Natural killer cell (primary cell): ENCODE data around the gene SLC25A43. TPM values are rescaled to one million over a fixed set of nuclear protein-coding genes. Genes with fewer than 3 reads are reported as not detected.
"Not testable (repeated sequence)": the region's sequence is repeated elsewhere in the genome, so short reads cannot be mapped to it uniquely, and the experiment has no call there.

Experiments used
- ATAC-seq, 3 donors: fragments of 150-1000 bp in 2 of 3; fragments of 200-7000 bp in 1 of 3; cut with Tn5 transposase; 1 replicate in 1 of 3; 2 replicates in 2 of 3; pipeline ENCODE4 v1.10.0; 2021; ENCODE audit warnings: mild to moderate bottlenecking in 2 of 3, moderate library complexity in 2 of 3
- DNase-seq, 2 donors: peaks; one replicate each; pipeline versions ENCODE4 v3.0.0 to v3.0.0-alpha.2; 2013 to 2021; ENCODE audit warnings: mixed read lengths in 1 of 2
- H3K27ac ChIP-seq: one replicate; pipeline ENCODE4 v1.5.1; 2013; ENCODE audit warnings: mild to moderate bottlenecking, low read length
- H3K27me3 ChIP-seq: one replicate; pipeline ENCODE4 v1.6.1; 2013; ENCODE audit warnings: low read length; ENCODE audit not compliant: control insufficient read depth, insufficient read depth
- H3K36me3 ChIP-seq: one replicate; pipeline ENCODE4 v1.6.1; 2013; ENCODE audit warnings: low read length; ENCODE audit not compliant: control insufficient read depth, insufficient read depth
- H3K4me1 ChIP-seq: one replicate; pipeline ENCODE4 v1.6.1; 2013; ENCODE audit warnings: low read length; ENCODE audit not compliant: control insufficient read depth, insufficient read depth
- H3K4me3 ChIP-seq: one replicate; pipeline ENCODE4 v1.5.1; 2013; ENCODE audit warnings: low read length
- H3K9me3 ChIP-seq: one replicate; pipeline ENCODE4 v1.6.1; 2013; ENCODE audit warnings: low read length; ENCODE audit not compliant: control insufficient read depth, insufficient read depth
- H3K27ac Mint-ChIP-seq, 2 donors: one replicate each; pipeline ENCODE4 v1.8.0; 2022; ENCODE audit warnings: mild to moderate bottlenecking in 2 of 2, mixed read lengths in 2 of 2, moderate library complexity in 1 of 2
- H3K27me3 Mint-ChIP-seq, 2 donors: one replicate each; pipeline ENCODE4 v1.8.0; 2022; ENCODE audit warnings: low read depth in 2 of 2, mixed read lengths in 2 of 2
- H3K36me3 Mint-ChIP-seq: one replicate; pipeline ENCODE4 v1.8.0; 2022; ENCODE audit warnings: mixed read lengths
- H3K4me1 Mint-ChIP-seq, 2 donors: one replicate each; pipeline ENCODE4 v1.8.0; 2022; ENCODE audit warnings: mixed read lengths in 2 of 2
- H3K4me3 Mint-ChIP-seq: one replicate; pipeline ENCODE4 v1.8.0; 2022; ENCODE audit warnings: mild to moderate bottlenecking, moderate library complexity, mixed read lengths
- H3K9me3 Mint-ChIP-seq, 2 donors: one replicate each; pipeline ENCODE4 v1.8.0; 2022; ENCODE audit warnings: mixed read lengths in 2 of 2
- WGBS: methylation state at CpG from one replicate; pipeline ENCODE4 v1.1.7; 2013; ENCODE audit warnings: missing lambda C conversion rate; ENCODE audit not compliant: insufficient coverage; 5-methylcytosine and 5-hydroxymethylcytosine counted together
- intact Hi-C: fragments of 100-400 bp; cut with micrococcal nuclease; formaldehyde crosslinking; loops from one replicate; pipeline ENCODE4 v1.14.2; 2022
- total RNA-seq, 4 donors: library from RNA; stranded (reverse); fragments of 120-200 nt in 1 of 4; gene quantifications; one replicate each; pipeline versions ENCODE4 v1.2.3 to v1.2.4, GENCODE V29; 2013 to 2022
- TF ChIP-seq, protein P1 (sequence below): fragments of 200-600 bp; IDR thresholded peaks from one replicate; pipeline ENCODE4 v1.8.0; 2022; ENCODE audit warnings: antibody characterized with exemption

Gene SLC25A43
- total RNA-seq, 3 donors from 2014 or later (not counting 1 experiment from before 2014, with no cell fraction given), result 5.4 to 7.3 (median 6.4) TPM

GRCh38 chrX:119376312-119376711 lies 22.8 kb upstream of the SLC25A43 start:
- 94% methylated on average over 4 of the region's 5 CpGs for WGBS
- H3K9me3 Mint-ChIP-seq, result no peaks in the 10 kb centered on the region
- DNase-seq (no peak), ATAC-seq (no peak)
- intact Hi-C loops, result no loop called here
- Histone ChIP-seq H3K27me3 (no peaks in the 10 kb centered on the region), H3K36me3 (no peaks in the 10 kb centered on the region), H3K4me1 (no peaks in the 10 kb centered on the region), H3K9me3 (no peaks in the 10 kb centered on the region), H3K27ac (no peak overlapping the region), H3K4me3 (no peak overlapping the region)
- peaks cover 0 to 9% of the 10 kb centered on the region in 2 donors for H3K27me3 Mint-ChIP-seq
- TF ChIP-seq, protein P1, sequence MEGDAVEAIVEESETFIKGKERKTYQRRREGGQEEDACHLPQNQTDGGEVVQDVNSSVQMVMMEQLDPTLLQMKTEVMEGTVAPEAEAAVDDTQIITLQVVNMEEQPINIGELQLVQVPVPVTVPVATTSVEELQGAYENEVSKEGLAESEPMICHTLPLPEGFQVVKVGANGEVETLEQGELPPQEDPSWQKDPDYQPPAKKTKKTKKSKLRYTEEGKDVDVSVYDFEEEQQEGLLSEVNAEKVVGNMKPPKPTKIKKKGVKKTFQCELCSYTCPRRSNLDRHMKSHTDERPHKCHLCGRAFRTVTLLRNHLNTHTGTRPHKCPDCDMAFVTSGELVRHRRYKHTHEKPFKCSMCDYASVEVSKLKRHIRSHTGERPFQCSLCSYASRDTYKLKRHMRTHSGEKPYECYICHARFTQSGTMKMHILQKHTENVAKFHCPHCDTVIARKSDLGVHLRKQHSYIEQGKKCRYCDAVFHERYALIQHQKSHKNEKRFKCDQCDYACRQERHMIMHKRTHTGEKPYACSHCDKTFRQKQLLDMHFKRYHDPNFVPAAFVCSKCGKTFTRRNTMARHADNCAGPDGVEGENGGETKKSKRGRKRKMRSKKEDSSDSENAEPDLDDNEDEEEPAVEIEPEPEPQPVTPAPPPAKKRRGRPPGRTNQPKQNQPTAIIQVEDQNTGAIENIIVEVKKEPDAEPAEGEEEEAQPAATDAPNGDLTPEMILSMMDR, result no peak
- no peaks in the 10 kb centered on the region for H3K36me3 Mint-ChIP-seq
- H3K27ac Mint-ChIP-seq, result no peak overlapping the region
- H3K4me3 Mint-ChIP-seq, result no peak overlapping the region
- H3K4me1 Mint-ChIP-seq, result no peaks in the 10 kb centered on the region

GRCh38 chrX:119381349-119381944 lies 17.7 kb upstream of the SLC25A43 start:
- Histone ChIP-seq H3K4me3 (no peak overlapping the region), H3K9me3 (no peaks in the 10 kb centered on the region), H3K27me3 (no peaks in the 10 kb centered on the region), H3K36me3 (no peaks in the 10 kb centered on the region), H3K4me1 (no peaks in the 10 kb centered on the region), H3K27ac (no peak overlapping the region)
- Mint-ChIP-seq H3K4me1 (no peaks in the 10 kb centered on the region), H3K9me3 (no peaks in the 10 kb centered on the region), H3K27me3 (peaks cover 0 to 2% of the 10 kb centered on the region in 2 donors), H3K27ac (no peak overlapping the region), H3K36me3 (no peaks in the 10 kb centered on the region), H3K4me3 (no peak overlapping the region)
- TF ChIP-seq, protein P1, result no peak
- intact Hi-C loops, result no loop called here
- no peak for ATAC-seq
- WGBS, result 60% methylated on average over 1 of the region's 1 CpG
- no peak for DNase-seq

GRCh38 chrX:119382606-119383005 lies 16.5 kb upstream of the SLC25A43 start:
- intact Hi-C loops, result no loop called here
- Mint-ChIP-seq H3K9me3 (no peaks in the 10 kb centered on the region), H3K4me3 (no peak overlapping the region), H3K36me3 (no peaks in the 10 kb centered on the region), H3K4me1 (no peaks in the 10 kb centered on the region), H3K27ac (no peak overlapping the region), H3K27me3 (peaks cover 0 to 2% of the 10 kb centered on the region in 2 donors)
- Histone ChIP-seq H3K27ac (no peak overlapping the region), H3K4me3 (no peak overlapping the region), H3K27me3 (no peaks in the 10 kb centered on the region), H3K4me1 (no peaks in the 10 kb centered on the region), H3K9me3 (no peaks in the 10 kb centered on the region), H3K36me3 (no peaks in the 10 kb centered on the region)
- ATAC-seq, result no peak
- TF ChIP-seq, protein P1, result no peak
- no peak for DNase-seq

- H3K36me3 Mint-ChIP-seq, result not testable (repeated sequence)
Observed at GRCh38 chrX:119386685-119387084, 12.5 kb upstream of the SLC25A43 start.

DNA sequence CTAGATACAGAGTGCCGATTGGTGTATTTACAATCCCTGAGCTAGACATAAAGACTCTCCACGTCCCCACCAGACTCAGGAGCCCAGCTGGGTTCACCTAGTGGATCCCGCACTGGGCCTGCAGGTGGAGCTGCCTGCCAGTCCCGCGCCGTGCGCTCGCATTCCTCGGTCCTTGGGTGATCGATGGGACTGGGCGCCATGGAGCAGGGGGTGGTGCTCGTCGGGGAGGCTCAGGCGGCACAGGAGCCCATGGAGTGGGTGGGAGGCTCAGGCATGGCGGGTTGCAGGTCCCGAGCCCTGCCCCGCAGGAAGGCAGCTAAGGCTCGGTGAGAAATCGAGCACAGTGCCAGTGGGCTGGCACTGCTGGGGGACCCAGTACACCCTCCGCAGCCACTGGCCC lies 11.7 kb upstream of the SLC25A43 start:
- H3K36me3 Mint-ChIP-seq, DNase-seq, H3K4me3 ChIP-seq, H3K9me3 ChIP-seq, H3K27me3 ChIP-seq, intact Hi-C loops, H3K4me1 ChIP-seq, H3K4me3 Mint-ChIP-seq, H3K9me3 Mint-ChIP-seq, ATAC-seq, H3K27ac Mint-ChIP-seq, H3K27ac ChIP-seq, H3K4me1 Mint-ChIP-seq, H3K27me3 Mint-ChIP-seq, H3K36me3 ChIP-seq: not testable (repeated sequence)
- 94% methylated on average over 20 of the region's 20 CpGs for WGBS

More at GRCh38 chrX:119386685-119387084, 12.5 kb upstream of the SLC25A43 start:
- intact Hi-C loops, H3K9me3 ChIP-seq, H3K27ac Mint-ChIP-seq, H3K4me3 Mint-ChIP-seq, H3K4me1 ChIP-seq, H3K27ac ChIP-seq, DNase-seq, H3K27me3 Mint-ChIP-seq, H3K36me3 ChIP-seq, H3K4me3 ChIP-seq, H3K4me1 Mint-ChIP-seq, H3K9me3 Mint-ChIP-seq, H3K27me3 ChIP-seq, ATAC-seq: not testable (repeated sequence)
- 79% methylated on average over 3 of the region's 4 CpGs for WGBS
